Mesenchymal stem cell (in vitro differentiated cells and primary cell): Measurements from ENCODE around the gene SDK2.

Source experiments
- DNase-seq: peaks from one replicate; pipeline ENCODE4 v3.0.0-alpha.2; 2013
- H2AFZ ChIP-seq: one replicate; pipeline ENCODE4 v1.6.1; 2013; ENCODE audit warnings: low read depth, mild to moderate bottlenecking, control low read depth, inconsistent platforms, low read length, moderate library complexity
- H2AK5ac ChIP-seq: 2 replicates; pipeline ENCODE4 v1.6.1; 2013; ENCODE audit warnings: low read length, moderate library complexity, mild to moderate bottlenecking, inconsistent platforms; ENCODE audit not compliant: severe bottlenecking
- H2BK120ac ChIP-seq: one replicate; pipeline ENCODE4 v1.6.1; 2013; ENCODE audit warnings: low read depth, mild to moderate bottlenecking, inconsistent platforms, low read length, moderate library complexity
- H2BK12ac ChIP-seq, 2 experiments: one replicate each; pipeline ENCODE4 v1.6.1; 2013; ENCODE audit warnings: inconsistent platforms in 2 of 2, low read length in 2 of 2, mild to moderate bottlenecking in 2 of 2, moderate library complexity in 2 of 2, control low read depth in 1 of 2
- H2BK15ac ChIP-seq: one replicate; pipeline ENCODE4 v1.6.1; 2013; ENCODE audit warnings: mild to moderate bottlenecking, low read depth, inconsistent platforms; ENCODE audit not compliant: poor library complexity, severe bottlenecking
- H2BK5ac ChIP-seq: 2 replicates; pipeline ENCODE4 v1.6.1; 2013; ENCODE audit warnings: low read depth, mild to moderate bottlenecking, low read length, control low read depth, inconsistent platforms; ENCODE audit not compliant: poor library complexity, severe bottlenecking
- H3K14ac ChIP-seq, 2 experiments: one replicate each; pipeline ENCODE4 v1.6.1; 2013; ENCODE audit warnings: inconsistent platforms in 2 of 2, low read length in 2 of 2, control low read depth in 1 of 2, mild to moderate bottlenecking in 1 of 2, moderate library complexity in 1 of 2
- H3K18ac ChIP-seq, 2 experiments: one replicate each; pipeline ENCODE4 v1.6.1; 2013; ENCODE audit warnings: inconsistent platforms in 2 of 2, low read length in 2 of 2, control low read depth in 1 of 2, low read depth in 1 of 2, mild to moderate bottlenecking in 1 of 2
- H3K23ac ChIP-seq, 2 experiments: one replicate each; pipeline ENCODE4 v1.6.1; 2013; ENCODE audit warnings: inconsistent platforms in 2 of 2, low read length in 2 of 2, mild to moderate bottlenecking in 2 of 2, moderate library complexity in 2 of 2, control low read depth in 1 of 2
- H3K27ac ChIP-seq: 2 replicates; pipeline ENCODE4 v1.5.1; 2013; ENCODE audit warnings: mild to moderate bottlenecking, moderate library complexity, low read length, control low read depth, inconsistent platforms; ENCODE audit not compliant: poor library complexity, severe bottlenecking
- H3K27me3 ChIP-seq, 2 experiments: 2 replicates each; pipeline versions ENCODE4 v1.6.1 to v1.7.0; 2013; ENCODE audit warnings: low read length in 2 of 2, mild to moderate bottlenecking in 2 of 2, moderate library complexity in 2 of 2, control low read depth in 1 of 2, inconsistent platforms in 1 of 2; ENCODE audit not compliant: control insufficient read depth in 1 of 2, insufficient read depth in 1 of 2
- H3K36me3 ChIP-seq, 2 experiments: 2 replicates each; pipeline versions ENCODE4 v1.6.1 to v1.7.0; 2013; ENCODE audit warnings: low read length in 2 of 2, control low read depth in 1 of 2, inconsistent platforms in 1 of 2, low read depth in 1 of 2, mild to moderate bottlenecking in 1 of 2; ENCODE audit not compliant: insufficient read depth in 2 of 2, control insufficient read depth in 1 of 2
- H3K4ac ChIP-seq, 2 experiments: one replicate each; pipeline ENCODE4 v1.6.1; 2013; ENCODE audit warnings: inconsistent platforms in 2 of 2, low read length in 2 of 2, mild to moderate bottlenecking in 2 of 2, moderate library complexity in 2 of 2, control low read depth in 1 of 2, low read depth in 1 of 2
- H3K4me1 ChIP-seq: 2 replicates; pipeline ENCODE4 v1.6.1; 2013; ENCODE audit warnings: low read depth, low read length, control low read depth; ENCODE audit not compliant: control insufficient read depth, insufficient read depth
- H3K4me2 ChIP-seq: 2 replicates; pipeline ENCODE4 v1.6.1; 2013; ENCODE audit warnings: low read length, mild to moderate bottlenecking, inconsistent platforms; ENCODE audit not compliant: poor library complexity, severe bottlenecking
- H3K4me3 ChIP-seq, 2 experiments: 2 replicates each; pipeline versions ENCODE4 v1.5.1 to v1.7.0; 2013; ENCODE audit warnings: low read length in 2 of 2, mild to moderate bottlenecking in 2 of 2, control low read depth in 1 of 2, low read depth in 1 of 2; ENCODE audit not compliant: insufficient read depth in 1 of 2
- H3K79me1 ChIP-seq: replicated peaks from 2 replicates; pipeline ENCODE4 v1.6.1; 2013; ENCODE audit warnings: mild to moderate bottlenecking, control low read depth, low read length, inconsistent platforms; ENCODE audit not compliant: poor library complexity, severe bottlenecking
- H3K9ac ChIP-seq: 2 replicates; pipeline ENCODE4 v1.7.0; 2013; ENCODE audit warnings: mild to moderate bottlenecking, low read length, moderate library complexity
- H3K9me3 ChIP-seq: 2 replicates; pipeline ENCODE4 v1.7.0; 2013; ENCODE audit warnings: mild to moderate bottlenecking, low read length; ENCODE audit not compliant: control insufficient read depth
- H4K8ac ChIP-seq: one replicate; pipeline ENCODE4 v1.6.1; 2013; ENCODE audit warnings: inconsistent platforms, mild to moderate bottlenecking, low read length, moderate library complexity
- H4K91ac ChIP-seq: one replicate; pipeline ENCODE4 v1.6.1; 2013; ENCODE audit warnings: mild to moderate bottlenecking, low read length, inconsistent platforms
- WGBS: methylation state at CpG from one replicate; pipeline ENCODE4 v1.1.7; 2013; ENCODE audit warnings: mixed read lengths; 5-methylcytosine and 5-hydroxymethylcytosine counted together

The SDK2 gene

DNA sequence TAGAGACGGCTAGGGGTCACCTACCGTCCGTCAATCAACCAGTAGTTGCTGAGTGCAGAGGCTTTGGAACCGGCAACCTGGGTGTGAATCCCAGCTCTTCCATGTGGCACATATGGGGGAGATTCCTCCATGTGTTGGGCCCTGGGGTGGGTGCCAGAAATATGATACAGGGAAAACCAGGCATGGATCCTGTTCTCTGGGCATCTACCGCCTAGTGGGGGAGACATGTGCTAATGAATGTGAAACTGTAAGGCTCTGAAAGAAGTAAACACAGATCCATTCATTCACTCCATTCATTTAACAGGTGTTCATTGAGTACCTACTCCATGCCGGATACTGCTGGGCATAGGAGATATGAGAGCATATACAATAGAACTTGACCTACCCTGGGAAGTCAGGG is 39.5 kb upstream of the SDK2 start:
- no peak overlapping the region for H2BK120ac ChIP-seq
- H3K4ac ChIP-seq, result no peak overlapping the region

DNA sequence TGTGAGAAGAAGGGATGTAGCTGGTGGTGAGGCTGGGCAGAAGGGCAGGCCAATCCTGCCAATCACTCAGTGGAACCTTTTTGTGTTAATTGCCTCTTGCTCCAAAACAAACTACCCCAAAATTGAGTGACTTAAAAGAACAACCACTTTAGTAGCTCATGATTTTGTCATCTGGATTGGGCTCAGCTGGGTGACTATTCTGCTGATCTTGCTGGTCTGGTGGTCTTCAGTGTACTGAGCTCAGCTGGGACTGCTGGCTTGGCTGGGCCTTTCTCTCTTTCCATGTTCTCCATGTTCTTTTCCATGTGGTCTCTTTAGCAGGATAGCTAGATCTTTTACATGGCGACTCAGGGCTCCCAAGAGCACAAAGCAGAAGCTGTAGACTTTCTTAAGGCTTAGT is 37.7 kb upstream of the SDK2 start:
- Histone ChIP-seq H2BK15ac (no peak overlapping the region), H3K4ac (no peak overlapping the region), H2AK5ac (no peak overlapping the region), H4K91ac (no peak overlapping the region), H2BK5ac (no peak overlapping the region), H2BK12ac (no peak overlapping the region), H3K9me3 (peaks cover 23% of the 10 kb centered on the region), H3K18ac (no peak overlapping the region), H3K79me1 (no peaks in the 10 kb centered on the region), H3K9ac (no peak overlapping the region), H4K8ac (no peak overlapping the region), H3K23ac (no peak overlapping the region), H3K4me2 (no peak overlapping the region), H3K27me3 (peaks cover 0 to 43% of the 10 kb centered on the region in 2 experiments), H3K4me1 (no peaks in the 10 kb centered on the region), H2AFZ (no peak overlapping the region), H3K14ac (no peak overlapping the region), H3K36me3 (no peaks in the 10 kb centered on the region), H2BK120ac (no peak overlapping the region), H3K27ac (no peak overlapping the region), H3K4me3 (no peak overlapping the region)
- DNase-seq, result no peak
- 57% methylated on average over 1 of the region's 1 CpG for WGBS

More for the DNA sequence above, 39.5 kb upstream of the SDK2 start:
- no peak overlapping the region for H3K27ac ChIP-seq
- no peak overlapping the region for H2AFZ ChIP-seq
- no peak overlapping the region for H2AK5ac ChIP-seq
- peaks cover 3 to 53% of the 10 kb centered on the region in 2 experiments for H3K27me3 ChIP-seq
- H3K9me3 ChIP-seq, result peaks cover 23% of the 10 kb centered on the region
- H2BK12ac ChIP-seq, result no peak overlapping the region
- no peak overlapping the region for H3K18ac ChIP-seq
- no peak overlapping the region for H4K91ac ChIP-seq
- no peak overlapping the region for H2BK5ac ChIP-seq
- H3K36me3 ChIP-seq, result no peaks in the 10 kb centered on the region
- no peaks in the 10 kb centered on the region for H3K79me1 ChIP-seq
- no peak overlapping the region for H3K23ac ChIP-seq
- no peaks in the 10 kb centered on the region for H3K4me1 ChIP-seq
- H3K4me2 ChIP-seq, result no peak overlapping the region
- no peak overlapping the region for H4K8ac ChIP-seq
- H3K9ac ChIP-seq, result no peak overlapping the region
- H3K4me3 ChIP-seq, result no peak overlapping the region
- no peak overlapping the region for H3K14ac ChIP-seq
- DNase-seq, result no peak
- no peak overlapping the region for H2BK15ac ChIP-seq
- 86% methylated on average over 5 of the region's 6 CpGs for WGBS

DNA sequence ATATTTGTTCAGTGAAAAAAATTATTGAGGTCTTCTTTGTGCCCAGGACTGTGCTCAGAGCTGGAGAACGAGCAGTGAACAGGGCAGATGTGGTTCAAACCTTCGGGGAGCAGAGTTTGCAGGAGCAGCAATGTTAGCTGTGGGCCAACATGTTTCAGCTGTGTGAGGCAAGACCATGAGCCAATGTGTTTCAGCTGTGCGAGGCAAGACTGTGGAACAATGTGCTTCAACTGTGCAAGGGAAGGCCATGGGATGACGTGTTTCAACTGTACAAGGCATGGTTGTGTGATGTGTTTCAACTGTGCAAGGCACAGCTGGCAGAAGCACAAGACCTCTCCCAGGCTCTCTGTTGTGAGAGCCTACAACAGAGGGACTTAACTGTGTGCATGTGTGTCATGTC is 35.2 kb upstream of the SDK2 start:
- H3K18ac ChIP-seq, result no peak overlapping the region
- H3K23ac ChIP-seq, result no peak overlapping the region
- no peak overlapping the region for H2BK15ac ChIP-seq
- H3K4me3 ChIP-seq, result no peak overlapping the region
- H3K9ac ChIP-seq, result no peak overlapping the region
- no peak overlapping the region for H4K91ac ChIP-seq
- H2BK120ac ChIP-seq, result no peak overlapping the region
- no peak overlapping the region for H3K4ac ChIP-seq
- H3K79me1 ChIP-seq, result no peaks in the 10 kb centered on the region
- H3K36me3 ChIP-seq, result no peaks in the 10 kb centered on the region
- no peak overlapping the region for H3K27ac ChIP-seq
- 58% methylated on average over 4 of the region's 4 CpGs for WGBS
- no peak overlapping the region for H4K8ac ChIP-seq
- H3K14ac ChIP-seq, result no peak overlapping the region
- H3K9me3 ChIP-seq, result peaks cover 21% of the 10 kb centered on the region
- peaks cover 0 to 31% of the 10 kb centered on the region in 2 experiments for H3K27me3 ChIP-seq
- no peak overlapping the region for H2AFZ ChIP-seq
- H2AK5ac ChIP-seq, result no peak overlapping the region
- H3K4me2 ChIP-seq, result no peak overlapping the region
- no peak overlapping the region for H2BK5ac ChIP-seq
- H3K4me1 ChIP-seq, result no peaks in the 10 kb centered on the region
- H2BK12ac ChIP-seq, result no peak overlapping the region
- DNase-seq, result no peak

DNA sequence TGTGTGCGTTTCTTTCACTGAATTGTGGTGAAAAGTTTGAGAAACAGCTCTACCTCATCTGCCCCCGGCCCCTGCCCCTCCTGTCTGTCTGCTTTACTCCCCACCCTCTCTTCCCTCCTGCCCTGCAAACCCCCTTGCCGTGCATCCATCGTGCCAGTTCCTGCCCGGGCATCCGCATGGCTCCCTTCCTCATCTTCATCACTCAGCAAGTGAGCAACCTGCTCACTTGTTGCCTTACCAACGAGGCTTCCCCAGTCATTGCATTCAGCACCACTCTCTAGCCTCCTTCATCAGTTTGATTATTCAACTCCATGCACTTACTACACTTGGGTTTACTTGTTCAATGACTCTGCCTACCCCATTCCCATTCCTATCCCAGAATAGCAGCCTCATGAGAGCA is 34.8 kb upstream of the SDK2 start:
- Histone ChIP-seq H3K9me3 (peaks cover 21% of the 10 kb centered on the region), H3K27ac (no peak overlapping the region), H3K4me2 (no peak overlapping the region), H3K23ac (no peak overlapping the region), H3K14ac (no peak overlapping the region), H4K91ac (no peak overlapping the region), H3K27me3 (peaks cover 0 to 26% of the 10 kb centered on the region in 2 experiments), H3K4ac (no peak overlapping the region), H2AFZ (no peak overlapping the region), H2BK5ac (no peak overlapping the region), H3K18ac (no peak overlapping the region), H4K8ac (no peak overlapping the region), H2BK120ac (no peak overlapping the region), H2BK15ac (no peak overlapping the region), H3K79me1 (no peaks in the 10 kb centered on the region), H3K36me3 (no peaks in the 10 kb centered on the region), H3K4me3 (no peak overlapping the region), H2BK12ac (no peak overlapping the region), H3K4me1 (no peaks in the 10 kb centered on the region), H2AK5ac (no peak overlapping the region), H3K9ac (no peak overlapping the region)
- no peak for DNase-seq
- WGBS, result 54% methylated on average over 7 of the region's 7 CpGs
